Gastrocnemius medialis (tissue), 4 donors: ENCODE data around the gene CHST8. TPM values are rescaled to one million over a fixed set of nuclear protein-coding genes. Genes with fewer than 3 reads are reported as not detected.

Source experiments
- ATAC-seq, 2 donors: fragments of 150-250 bp; one replicate each; pipeline ENCODE4 v1.9.1; 2016
- DNase-seq, 2 donors: peaks; one replicate each; pipeline ENCODE4 v3.0.0-alpha.2; 2019
- H3K27ac ChIP-seq, 4 donors: fragments of 200-600 bp; sonication (generic); 1 replicate in 1 of 4; 2 replicates in 3 of 4; pipeline ENCODE4 v1.5.1; 2016 to 2018; ENCODE audit warnings: mild to moderate bottlenecking in 2 of 4, moderate library complexity in 1 of 4
- H3K27me3 ChIP-seq, 3 donors: fragments of 200-600 bp; sonication (generic) in 2 of 3; 1 replicate in 1 of 3; 2 replicates in 2 of 3; pipeline versions ENCODE4 v1.5.1 to v1.6.0; 2016 to 2019; ENCODE audit warnings: mild to moderate bottlenecking in 1 of 3, moderate library complexity in 1 of 3
- H3K36me3 ChIP-seq, 2 donors: fragments of 200-600 bp; sonication (generic) in 1 of 2; one replicate each; pipeline ENCODE4 v1.5.1; 2017 to 2018
- H3K4me1 ChIP-seq, 2 donors: fragments of 200-600 bp; sonication (generic) in 1 of 2; one replicate each; pipeline ENCODE4 v1.5.1; 2016 to 2017; ENCODE audit warnings: mild to moderate bottlenecking in 2 of 2
- H3K4me3 ChIP-seq, 4 donors: fragments of 200-600 bp; sonication (generic) in 3 of 4; 1 replicate in 1 of 4; 2 replicates in 3 of 4; pipeline ENCODE4 v1.5.1; 2016 to 2019; ENCODE audit warnings: mild to moderate bottlenecking in 2 of 4
- H3K9me3 ChIP-seq, 3 donors: fragments of 200-600 bp; sonication (generic) in 2 of 3; 1 replicate in 1 of 3; 2 replicates in 2 of 3; pipeline ENCODE4 v1.5.1; 2016 to 2019
- CTCF ChIP-seq, 5 experiments: fragments of 450-650 bp in 3 of 5; fragments of 200-600 bp in 2 of 5; sonication (generic) in 2 of 5; IDR thresholded peaks in 4 of 5; conservative IDR thresholded peaks in 1 of 5; 1 replicate in 4 of 5; 2 replicates in 1 of 5; pipeline ENCODE4 v1.5.1; 2016 to 2019; ENCODE audit warnings: antibody characterized with exemption in 5 of 5, mild to moderate bottlenecking in 3 of 5, moderate library complexity in 3 of 5
- POLR2A ChIP-seq, 2 donors: fragments of 450-650 bp; IDR thresholded peaks; one replicate each; pipeline ENCODE4 v1.6.1; 2017; ENCODE audit warnings: antibody characterized with exemption in 2 of 2, mild to moderate bottlenecking in 2 of 2, moderate library complexity in 2 of 2
- in situ Hi-C, 4 donors: fragments of 200-750 bp; cut with MboI; loops; one replicate each; pipeline versions ENCODE4 v1.15.0 to v1.8.0; 2017; ENCODE audit warnings: low sequenced_read_pairs in 4 of 4
- intact Hi-C: fragments of 100-400 bp; cut with DNase I; formaldehyde crosslinking; loops from one replicate; pipeline ENCODE4 v1.15.1; 2023; ENCODE audit warnings: low total_unique reads
- total RNA-seq, 4 donors: library from RNA; depleted of rRNA; stranded (reverse); fragments of >200 nt; gene quantifications; one replicate each; pipeline versions ENCODE4 v1.1.0 to v1.2.3, GENCODE V29; 2016

The CHST8 gene
- total RNA-seq, 4 donors from 2014 or later = 0.29 to 0.46 TPM; not detected in 2

- Histone ChIP-seq H3K27ac (no peak overlapping the region), H3K27me3 (no peaks in the 10 kb centered on the region), H3K4me3 (no peak overlapping the region), H3K9me3 (no peaks in the 10 kb centered on the region), H3K4me1 (peaks cover 0 to 3% of the 10 kb centered on the region in 2 donors), H3K36me3 (no peaks in the 10 kb centered on the region)
- no peak for DNase-seq
- ATAC-seq = no peak
- TF ChIP-seq POLR2A (IDR thresholded peaks at IDR 0.05) (no peak), CTCF (IDR thresholded peaks at IDR 0.05 in 4 of 5, conservative IDR thresholded peaks at IDR 0.05 in 1 of 5) (no peak)
- in situ Hi-C loops (no loop called here), intact Hi-C loops (no loop called here)
Observed at GRCh38 chr19:33698576-33699435, 77.1 kb downstream of the CHST8 start.

GRCh38 chr19:33699754-33700407 lies 78.1 kb downstream of the CHST8 start:
- intact Hi-C loops = no loop called here
- no peak for DNase-seq
- TF ChIP-seq POLR2A (IDR thresholded peaks at IDR 0.05) (no peak), CTCF (IDR thresholded peaks at IDR 0.05 in 4 of 5, conservative IDR thresholded peaks at IDR 0.05 in 1 of 5) (no peak)
- H3K36me3 ChIP-seq = no peaks in the 10 kb centered on the region
- no peaks in the 10 kb centered on the region for H3K27me3 ChIP-seq
- H3K9me3 ChIP-seq = no peaks in the 10 kb centered on the region
- no peak overlapping the region for H3K27ac ChIP-seq
- no peak overlapping the region for H3K4me3 ChIP-seq
- in situ Hi-C loops = no loop called here
- peaks cover 0 to 3% of the 10 kb centered on the region in 2 donors for H3K4me1 ChIP-seq
- no peak for ATAC-seq

DNA sequence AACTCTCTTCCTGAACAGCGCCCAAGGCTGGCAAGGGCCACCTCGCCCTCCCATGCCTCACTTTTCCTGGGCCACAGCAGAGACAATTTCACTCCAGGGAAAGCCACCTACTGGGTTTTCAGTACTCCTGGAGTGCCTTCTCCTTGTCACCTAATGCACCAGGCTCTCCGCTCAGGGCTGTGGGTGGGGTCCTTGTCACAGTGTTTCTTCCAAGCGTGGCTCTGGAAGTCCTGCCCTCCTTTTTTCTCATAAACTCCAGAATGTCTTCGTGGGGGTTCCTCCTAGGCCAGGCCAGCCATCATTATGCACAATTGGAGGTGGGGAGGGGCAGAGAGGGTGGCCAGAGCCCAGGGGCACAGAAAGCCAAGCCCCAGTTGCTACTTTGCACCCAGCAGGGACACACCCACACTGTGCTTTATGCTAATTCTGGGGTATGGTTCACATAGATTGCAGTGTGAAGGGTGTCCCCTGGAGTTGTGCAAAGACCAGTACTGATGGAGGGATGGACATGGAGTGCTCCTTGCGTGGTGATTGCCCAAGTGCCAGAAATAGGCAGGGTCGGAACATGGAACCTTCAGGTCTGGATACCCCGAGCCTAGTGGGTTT lies 78.8 kb downstream of the CHST8 start:
- ATAC-seq (no peak), DNase-seq (no peak)
- peaks cover 0 to 3% of the 10 kb centered on the region in 2 donors for H3K4me1 ChIP-seq
- TF ChIP-seq POLR2A (IDR thresholded peaks at IDR 0.05) (no peak), CTCF (IDR thresholded peaks at IDR 0.05 in 4 of 5, conservative IDR thresholded peaks at IDR 0.05 in 1 of 5) (no peak)
- H3K4me3 ChIP-seq = no peak overlapping the region
- H3K36me3 ChIP-seq = no peaks in the 10 kb centered on the region
- in situ Hi-C loops (no loop called here), intact Hi-C loops (no loop called here)
- H3K27me3 ChIP-seq = no peaks in the 10 kb centered on the region
- H3K27ac ChIP-seq = no peak overlapping the region
- H3K9me3 ChIP-seq = no peaks in the 10 kb centered on the region

- H3K36me3 ChIP-seq = no peaks in the 10 kb centered on the region
- in situ Hi-C loops = no loop called here
- intact Hi-C loops = no loop called here
- H3K4me1 ChIP-seq = peaks cover 0 to 3% of the 10 kb centered on the region in 2 donors
- H3K27me3 ChIP-seq = no peaks in the 10 kb centered on the region
- no peaks in the 10 kb centered on the region for H3K9me3 ChIP-seq
- DNase-seq (no peak), ATAC-seq (no peak)
- TF ChIP-seq POLR2A (IDR thresholded peaks at IDR 0.05) (no peak), CTCF (IDR thresholded peaks at IDR 0.05 in 4 of 5, conservative IDR thresholded peaks at IDR 0.05 in 1 of 5) (no peak)
- no peak overlapping the region for H3K27ac ChIP-seq
- no peak overlapping the region for H3K4me3 ChIP-seq
Observed at GRCh38 chr19:33701565-33701964, 79.8 kb downstream of the CHST8 start.
